Subcutaneous abdominal adipose tissue (tissue), 5 donors: ENCODE results near the gene KCNH1.

Source experiments
- H3K27ac ChIP-seq: one replicate; pipeline ENCODE4 v1.7.0; 2013; ENCODE audit warnings: low read depth, mild to moderate bottlenecking, inconsistent platforms, low read length, moderate library complexity
- H3K27me3 ChIP-seq, 5 donors: one replicate each; pipeline ENCODE4 v1.7.0; 2013; ENCODE audit warnings: low read length in 5 of 5, inconsistent platforms in 1 of 5; ENCODE audit not compliant: control insufficient read depth in 5 of 5, insufficient read depth in 4 of 5
- H3K36me3 ChIP-seq, 5 donors: one replicate each; pipeline ENCODE4 v1.7.0; 2013; ENCODE audit warnings: low read length in 5 of 5; ENCODE audit not compliant: control insufficient read depth in 5 of 5, insufficient read depth in 5 of 5
- H3K4me1 ChIP-seq, 5 donors: one replicate each; pipeline ENCODE4 v1.7.0; 2013; ENCODE audit warnings: low read length in 5 of 5, mild to moderate bottlenecking in 3 of 5, moderate library complexity in 1 of 5; ENCODE audit not compliant: control insufficient read depth in 5 of 5, insufficient read depth in 5 of 5
- H3K4me3 ChIP-seq, 5 donors: one replicate each; pipeline ENCODE4 v1.7.0; 2013; ENCODE audit warnings: low read length in 5 of 5, low read depth in 1 of 5
- H3K9ac ChIP-seq, 5 donors: one replicate each; pipeline ENCODE4 v1.7.0; 2013; ENCODE audit warnings: low read length in 5 of 5, mild to moderate bottlenecking in 4 of 5, moderate library complexity in 3 of 5
- H3K9me3 ChIP-seq, 5 donors: one replicate each; pipeline ENCODE4 v1.7.0; 2013; ENCODE audit warnings: low read length in 5 of 5; ENCODE audit not compliant: control insufficient read depth in 5 of 5
- donor health status: healthy.
- donor health status: healthy.
- donor health status: healthy.
- donor health status: healthy.
- donor health status: healthy.

KCNH1 gene

DNA sequence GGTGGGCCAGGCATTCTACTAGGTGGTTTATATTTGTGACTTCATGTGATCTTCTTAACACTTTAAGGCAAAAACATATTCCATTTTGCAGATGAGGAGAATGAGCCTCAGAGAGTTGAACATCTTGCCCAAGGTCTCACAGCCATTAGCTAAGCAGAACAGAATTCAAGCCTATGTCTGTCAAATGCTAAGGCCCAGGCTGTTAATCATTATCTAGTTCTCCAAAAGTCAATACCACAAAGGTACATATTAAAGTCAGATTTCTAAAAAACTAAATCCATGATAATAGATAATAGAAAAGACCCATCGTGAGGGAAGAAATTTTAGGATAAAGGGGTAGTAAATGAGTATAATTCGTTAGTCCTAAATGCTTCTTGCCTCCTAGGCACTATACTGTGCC is 234.3 kb downstream of the KCNH1 start:
- H3K4me3 ChIP-seq = no peak overlapping the region
- no peak overlapping the region for H3K27ac ChIP-seq
- H3K36me3 ChIP-seq = no peaks in the 10 kb centered on the region
- H3K4me1 ChIP-seq = no peaks in the 10 kb centered on the region
- H3K9me3 ChIP-seq = peaks cover 0 to 6% (median 3%) of the 10 kb centered on the region in 5 donors
- H3K27me3 ChIP-seq = no peaks in the 10 kb centered on the region
- H3K9ac ChIP-seq = no peak overlapping the region

DNA sequence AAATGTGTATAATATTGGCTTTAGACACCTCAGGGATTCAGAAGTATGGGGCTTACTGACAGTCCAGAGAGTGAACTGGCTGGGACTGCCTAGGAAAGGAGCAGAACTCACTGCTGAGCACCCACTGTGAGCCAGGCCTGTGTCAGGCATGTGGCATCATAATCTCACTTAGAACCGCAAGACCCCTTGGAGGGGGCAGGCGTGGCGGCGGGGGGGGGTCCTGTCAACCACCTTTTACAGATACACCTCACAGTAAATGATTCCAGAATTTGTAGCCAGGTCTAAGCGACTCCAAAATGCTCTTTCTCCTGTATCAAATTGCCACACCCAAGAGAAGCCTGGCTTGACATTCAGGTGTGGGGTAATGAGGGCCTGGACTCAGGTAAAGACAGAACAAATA is 235.5 kb downstream of the KCNH1 start:
- Histone ChIP-seq H3K27ac (no peak overlapping the region), H3K9me3 (peaks cover 2 to 15% (median 8%) of the 10 kb centered on the region in 5 donors), H3K9ac (no peak overlapping the region), H3K27me3 (no peaks in the 10 kb centered on the region), H3K4me3 (no peak overlapping the region), H3K36me3 (no peaks in the 10 kb centered on the region), H3K4me1 (no peaks in the 10 kb centered on the region)

DNA sequence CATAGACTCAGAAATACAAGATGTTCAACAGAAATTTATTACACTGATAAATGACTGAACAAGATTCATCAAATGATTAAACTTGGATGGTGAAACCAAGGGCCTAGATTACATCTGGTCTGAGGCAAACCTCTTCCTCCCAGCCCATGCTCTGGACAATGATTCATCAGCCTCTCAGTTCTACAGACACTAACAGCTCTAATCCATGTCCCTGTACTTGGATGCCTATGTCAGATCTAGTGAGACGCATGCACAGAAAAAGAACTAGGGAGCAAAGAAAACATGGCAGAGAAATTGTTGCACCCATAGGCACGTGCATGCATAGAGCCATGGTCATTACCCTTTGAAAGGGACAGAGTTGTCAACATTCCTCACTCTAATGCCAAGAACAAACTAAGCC is 250.1 kb downstream of the KCNH1 start:
- Histone ChIP-seq H3K9me3 (no peaks in the 10 kb centered on the region), H3K4me3 (no peak overlapping the region), H3K9ac (no peak overlapping the region), H3K27ac (no peak overlapping the region), H3K27me3 (no peaks in the 10 kb centered on the region), H3K4me1 (no peaks in the 10 kb centered on the region), H3K36me3 (no peaks in the 10 kb centered on the region)

DNA sequence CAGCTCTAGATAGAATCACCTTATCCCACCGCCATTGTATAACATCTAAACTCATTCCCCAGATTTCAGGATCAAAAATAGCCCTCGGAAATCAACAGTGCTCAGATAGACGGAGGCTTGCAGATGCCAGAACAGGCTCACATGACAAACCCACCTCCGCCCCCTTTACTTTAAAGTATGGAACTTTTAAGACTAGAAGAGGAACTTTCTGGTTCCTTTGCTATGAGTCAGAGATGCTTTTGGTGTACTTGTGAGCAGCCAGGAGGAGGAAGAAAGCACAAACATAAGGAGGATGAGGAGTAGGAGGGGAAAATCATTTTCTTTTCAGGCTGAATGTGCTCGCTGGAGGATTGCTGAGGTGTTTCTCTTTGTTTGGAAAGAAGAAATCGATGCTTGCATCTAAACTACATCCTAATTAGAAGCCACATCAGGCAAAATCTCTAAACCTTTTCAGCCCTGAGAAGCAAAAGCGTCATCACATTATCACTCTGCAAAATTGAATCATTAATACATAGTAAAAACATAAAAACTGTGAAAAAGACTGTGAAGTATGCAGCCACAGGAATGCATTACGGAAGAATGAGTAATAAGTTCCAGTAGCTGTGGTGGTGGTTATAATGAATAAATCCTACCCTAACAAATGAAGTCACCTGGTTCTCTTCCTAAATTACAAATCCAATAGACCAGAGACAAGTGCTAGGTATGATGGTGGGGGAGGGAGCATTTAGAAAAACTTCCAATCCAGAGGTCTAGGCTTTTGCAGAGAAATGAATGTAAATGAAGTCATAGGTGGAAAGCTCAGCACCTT is 251.3 kb downstream of the KCNH1 start:
- Histone ChIP-seq H3K9ac (no peak overlapping the region), H3K27me3 (no peaks in the 10 kb centered on the region), H3K4me3 (no peak overlapping the region), H3K27ac (no peak overlapping the region), H3K36me3 (no peaks in the 10 kb centered on the region), H3K4me1 (no peaks in the 10 kb centered on the region), H3K9me3 (peaks cover 0 to 5% (median 0%) of the 10 kb centered on the region in 5 donors)

DNA sequence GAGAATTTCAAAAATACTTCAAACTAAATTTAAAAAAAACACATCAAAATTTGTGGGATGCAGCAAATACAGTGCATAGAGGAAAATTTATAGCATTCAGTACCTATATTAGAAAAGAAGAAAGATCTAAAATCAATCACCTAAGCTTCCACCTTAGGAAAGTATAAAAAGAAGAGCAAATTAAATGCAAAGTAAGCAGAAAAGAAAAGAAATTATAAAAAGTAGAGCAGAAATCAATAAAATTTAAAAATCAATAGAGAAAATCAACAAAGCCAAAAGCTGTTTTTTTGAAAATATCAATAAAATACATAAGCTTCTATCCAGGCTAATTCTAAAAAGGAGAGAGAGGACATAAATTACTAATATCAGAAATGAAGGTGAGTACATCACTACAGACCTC is 255.4 kb downstream of the KCNH1 start:
- Histone ChIP-seq H3K9ac (no peak overlapping the region), H3K9me3 (peaks cover 0 to 5% (median 2%) of the 10 kb centered on the region in 5 donors), H3K27me3 (no peaks in the 10 kb centered on the region)

DNA sequence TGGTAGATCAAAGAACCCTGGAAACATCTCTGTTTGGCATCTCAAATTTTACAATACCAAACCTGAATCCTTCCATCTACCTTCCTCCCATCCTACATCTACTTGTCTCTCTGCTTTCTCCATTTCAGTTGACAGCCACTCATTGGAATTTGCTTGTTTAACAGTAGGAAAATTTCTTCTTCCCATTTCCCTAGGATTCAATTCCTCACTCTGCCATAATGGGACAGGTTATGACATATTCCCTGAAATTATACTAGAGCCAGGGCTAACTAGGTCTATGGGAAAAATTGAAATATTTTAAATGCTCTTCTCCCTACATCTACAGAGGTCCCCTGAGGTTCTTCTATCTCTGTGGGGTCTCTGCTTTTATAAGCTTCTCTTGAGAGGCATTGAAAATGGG is 257.7 kb downstream of the KCNH1 start:
- no peak overlapping the region for H3K27ac ChIP-seq
- no peaks in the 10 kb centered on the region for H3K27me3 ChIP-seq
- no peak overlapping the region for H3K4me3 ChIP-seq
- no peaks in the 10 kb centered on the region for H3K4me1 ChIP-seq
- peaks cover 0 to 7% (median 2%) of the 10 kb centered on the region in 5 donors for H3K9me3 ChIP-seq
- no peak overlapping the region for H3K9ac ChIP-seq
- H3K36me3 ChIP-seq = no peaks in the 10 kb centered on the region

More for the DNA sequence above, 255.4 kb downstream of the KCNH1 start:
- no peaks in the 10 kb centered on the region for H3K36me3 ChIP-seq
- no peak overlapping the region for H3K4me3 ChIP-seq
- H3K4me1 ChIP-seq = no peaks in the 10 kb centered on the region
- H3K27ac ChIP-seq = no peak overlapping the region

DNA sequence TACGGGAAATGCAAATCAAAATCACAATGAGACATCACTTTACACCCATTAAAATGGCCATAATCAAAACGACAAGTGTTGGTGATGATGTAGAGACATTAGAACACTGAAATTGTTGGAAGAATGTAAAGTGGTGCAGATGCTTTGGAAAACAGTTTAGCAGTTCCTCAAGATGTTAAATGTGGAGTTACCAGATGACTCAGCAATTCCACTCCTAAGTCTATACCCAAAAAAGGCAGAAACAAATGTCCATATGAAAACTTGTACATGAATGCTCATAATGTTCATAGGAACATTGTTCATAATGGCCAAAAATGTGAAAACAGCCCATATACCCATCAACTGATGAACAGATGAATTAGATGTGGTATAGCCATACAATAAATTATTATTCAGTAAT is 267.4 kb downstream of the KCNH1 start:
- Histone ChIP-seq H3K4me1 (no peaks in the 10 kb centered on the region), H3K36me3 (no peaks in the 10 kb centered on the region), H3K9ac (no peak overlapping the region), H3K27ac (no peak overlapping the region), H3K4me3 (no peak overlapping the region), H3K9me3 (peaks cover 3 to 23% (median 8%) of the 10 kb centered on the region in 5 donors), H3K27me3 (no peaks in the 10 kb centered on the region)

DNA sequence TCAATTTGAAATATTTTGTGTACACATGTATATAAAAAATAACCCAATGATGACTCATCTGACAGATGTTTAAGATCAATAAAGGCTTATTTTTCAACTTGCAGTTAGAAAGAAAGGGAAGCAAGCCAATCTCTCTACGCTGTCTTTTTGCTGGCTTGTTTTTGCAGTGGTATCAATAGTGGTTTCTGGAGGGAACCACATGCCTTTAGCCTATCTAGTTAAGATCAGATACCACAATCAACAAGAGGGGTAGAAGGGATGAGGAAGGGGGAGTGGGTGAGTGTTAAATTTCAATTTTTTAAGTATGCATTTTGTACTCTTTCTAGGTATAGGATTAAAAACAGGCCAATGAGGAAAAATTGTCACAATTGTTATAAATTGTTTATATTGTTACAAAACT is 276.2 kb downstream of the KCNH1 start:
- Histone ChIP-seq H3K36me3 (no peaks in the 10 kb centered on the region), H3K4me1 (no peaks in the 10 kb centered on the region), H3K9me3 (peaks cover 0 to 3% (median 0%) of the 10 kb centered on the region in 5 donors), H3K27me3 (no peaks in the 10 kb centered on the region), H3K27ac (no peak overlapping the region), H3K9ac (no peak overlapping the region), H3K4me3 (no peak overlapping the region)

DNA sequence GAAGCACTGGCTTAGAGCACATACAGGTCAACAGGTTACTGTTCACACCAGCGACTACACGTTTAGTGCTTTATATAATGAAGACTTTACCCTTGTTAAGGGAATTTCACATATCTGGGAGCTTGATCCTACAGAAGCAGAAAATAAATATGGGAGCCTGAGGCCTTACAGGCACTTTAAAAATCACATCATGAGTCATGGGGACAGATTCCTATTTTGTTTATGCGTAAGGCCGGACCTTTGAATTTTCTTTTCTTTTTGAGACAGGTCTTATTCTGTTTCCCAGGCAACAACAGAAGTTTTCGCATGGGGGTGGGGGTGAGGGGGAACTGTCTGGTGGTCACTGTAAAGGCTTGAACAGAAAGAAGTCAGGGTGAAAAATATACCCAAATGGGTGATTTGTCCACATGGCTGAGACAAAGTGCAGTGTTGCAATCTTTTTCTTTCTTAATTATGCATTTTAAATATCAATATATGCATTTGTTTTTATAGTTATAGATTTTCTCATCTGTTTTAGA is 276.7 kb downstream of the KCNH1 start:
- Histone ChIP-seq H3K4me3 (no peak overlapping the region), H3K9ac (no peak overlapping the region)

DNA sequence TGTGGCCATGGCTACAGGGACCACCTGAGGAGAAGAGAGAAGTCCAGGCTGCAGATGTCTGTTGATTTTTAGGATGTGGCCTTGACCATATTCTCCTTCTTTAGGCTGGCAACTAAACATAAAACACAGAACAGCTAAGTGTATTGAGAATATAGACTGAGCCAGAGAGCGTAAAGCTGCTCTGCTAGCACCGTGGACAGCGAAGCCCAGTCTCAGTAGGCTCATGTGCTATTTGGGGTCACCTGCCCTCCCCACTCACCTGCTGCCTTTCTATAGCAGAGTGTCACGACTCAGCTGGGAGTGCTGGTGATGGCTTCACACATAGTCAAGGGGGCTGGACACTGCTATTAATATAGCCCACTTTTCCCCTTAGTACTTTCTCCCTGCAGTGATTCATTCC is 278.5 kb downstream of the KCNH1 start:
- H3K27me3 ChIP-seq = no peaks in the 10 kb centered on the region
- no peak overlapping the region for H3K9ac ChIP-seq
- no peaks in the 10 kb centered on the region for H3K9me3 ChIP-seq
- H3K27ac ChIP-seq = no peak overlapping the region
- H3K4me3 ChIP-seq = no peak overlapping the region
- H3K36me3 ChIP-seq = no peaks in the 10 kb centered on the region
- H3K4me1 ChIP-seq = no peaks in the 10 kb centered on the region

More for the DNA sequence above, 276.7 kb downstream of the KCNH1 start:
- H3K27ac ChIP-seq = no peak overlapping the region
- no peaks in the 10 kb centered on the region for H3K36me3 ChIP-seq
- peaks cover 0 to under 1% (median 0%) of the 10 kb centered on the region in 5 donors for H3K9me3 ChIP-seq
- H3K27me3 ChIP-seq = no peaks in the 10 kb centered on the region
- H3K4me1 ChIP-seq = no peaks in the 10 kb centered on the region
